HCT116 (cell line): ENCODE results near the gene DIPK1B. TPM values are rescaled to one million over a fixed set of nuclear protein-coding genes. Genes with fewer than 3 reads are reported as not detected.

Source experiments
- ATAC-seq: fragments of 200-7000 bp; cut with Tn5 transposase; 2 replicates; pipeline ENCODE4 v1.9.1; 2020; ENCODE audit warnings: mild to moderate bottlenecking, moderate library complexity
- BruUV-seq: library from RNA; stranded (reverse); fragments of 400-500 nt; replicated peaks from 2 replicates; lab custom pipeline; 2021; lab: Mats Ljungman, UMichigan
- CTCF ChIA-PET: fragments of 300-600 bp; sonication (Branson Sonifier 250); formaldehyde crosslinking; loops from one replicate; lab custom pipeline; 2021; ENCODE audit warnings: antibody characterized with exemption; lab: Charles Lee
- POLR2A ChIA-PET: fragments of 300-600, 350-600 bp; sonication (Branson Sonifier 250); formaldehyde crosslinking; loops from one replicate; lab custom pipeline; 2021; ENCODE audit warnings: antibody characterized with exemption; lab: Charles Lee
- RAD21 ChIA-PET, 2 experiments: fragments of 300-600 bp; sonication (Branson Sonifier 250); formaldehyde crosslinking; loops; one replicate each; lab custom pipeline; 2023; ENCODE audit warnings: low total read pairs in 2 of 2; ENCODE audit not compliant: uncharacterized antibody in 2 of 2, unreplicated experiment in 2 of 2, low non-redundant PET in 1 of 2; lab: Charles Lee
- DNase-seq: peaks from one replicate; pipeline ENCODE4 v3.0.0-alpha.2; 2010; ENCODE audit warnings: low read depth, low spot score
- H2AFZ ChIP-seq: fragments of 200-600 bp; shearing (Covaris generic), sonication (generic); 2 replicates; pipeline ENCODE4 v1.6.1; 2017; ENCODE audit warnings: low read depth, mixed run types, mixed read lengths, antibody characterized with exemption, low read length; ENCODE audit not compliant: poor library complexity, severe bottlenecking
- H3K27ac ChIP-seq: 2 replicates; pipeline ENCODE4 v1.5.1; 2012; ENCODE audit warnings: low read depth, low read length
- H3K27me3 ChIP-seq: fragments of 200-600 bp; sonication (generic); 2 replicates; pipeline ENCODE4 v1.6.1; 2016; ENCODE audit warnings: mixed run types, low read length, mixed read lengths; ENCODE audit not compliant: insufficient read depth
- H3K36me3 ChIP-seq, 2 experiments: fragments of 200-500 bp in 1 of 2; fragments of 200-600 bp in 1 of 2; sonication (Bioruptor generic) in 1 of 2; sonication (generic) in 1 of 2; 2 replicates each; pipeline versions ENCODE4 v1.5.1 to v1.6.1; 2014 to 2016; ENCODE audit warnings: low read length in 2 of 2, inconsistent platforms in 1 of 2, mixed read lengths in 1 of 2, mixed run types in 1 of 2; ENCODE audit not compliant: insufficient read depth in 2 of 2, control insufficient read depth in 1 of 2
- H3K4me1 ChIP-seq, 2 experiments: fragments of 200-600 bp in 1 of 2; sonication (generic) in 1 of 2; 2 replicates each; pipeline versions ENCODE4 v1.5.1 to v1.6.1; 2012 to 2017; ENCODE audit warnings: low read length in 2 of 2, inconsistent platforms in 1 of 2, mild to moderate bottlenecking in 1 of 2, mixed read lengths in 1 of 2, mixed run types in 1 of 2, moderate library complexity in 1 of 2; ENCODE audit not compliant: insufficient read depth in 2 of 2, control insufficient read depth in 1 of 2
- H3K4me2 ChIP-seq: fragments of 200-600 bp; sonication (generic); 2 replicates; pipeline ENCODE4 v1.6.1; 2017; ENCODE audit warnings: mixed run types, low read length, mixed read lengths
- H3K4me3 ChIP-seq, 2 experiments: fragments of 200-600 bp in 1 of 2; sonication (generic) in 1 of 2; replicated peaks in 1 of 2; 2 replicates each; pipeline ENCODE4 v1.5.1; 2011 to 2016; ENCODE audit warnings: low read length in 2 of 2, control low read depth in 1 of 2, low read depth in 1 of 2, mild to moderate bottlenecking in 1 of 2, mixed read lengths in 1 of 2, mixed run types in 1 of 2
- H3K79me2 ChIP-seq: fragments of 200-600 bp; sonication (generic); 2 replicates; pipeline ENCODE4 v1.6.1; 2017; ENCODE audit warnings: mild to moderate bottlenecking, mixed run types, low read length, moderate library complexity, mixed read lengths; ENCODE audit not compliant: insufficient read depth
- H3K9ac ChIP-seq: fragments of 200-600 bp; sonication (generic); 2 replicates; pipeline ENCODE4 v1.6.1; 2016; ENCODE audit warnings: low read length, mixed read lengths
- H3K9me2 ChIP-seq: fragments of 200-600 bp; sonication (generic), shearing (Covaris generic); 2 replicates; pipeline ENCODE4 v1.6.1; 2017; ENCODE audit warnings: mixed run types, mild to moderate bottlenecking, moderate library complexity; ENCODE audit not compliant: insufficient read depth
- H3K9me3 ChIP-seq, 2 experiments: fragments of 200-500 bp in 1 of 2; fragments of 200-600 bp in 1 of 2; sonication (Bioruptor generic) in 1 of 2; sonication (generic) in 1 of 2; 2 replicates each; pipeline ENCODE4 v1.6.1; 2014 to 2017; ENCODE audit warnings: low read length in 2 of 2, mixed read lengths in 2 of 2, inconsistent platforms in 1 of 2, low read depth in 1 of 2, mild to moderate bottlenecking in 1 of 2, mixed run types in 1 of 2, moderate library complexity in 1 of 2; ENCODE audit not compliant: control insufficient read depth in 1 of 2, insufficient read depth in 1 of 2
- H4K20me1 ChIP-seq: fragments of 200-600 bp; sonication (generic), shearing (Covaris generic); 2 replicates; pipeline ENCODE4 v1.6.1; 2017; ENCODE audit warnings: mixed run types, mild to moderate bottlenecking, moderate library complexity; ENCODE audit not compliant: insufficient read depth
- CEBPB ChIP-seq: IDR thresholded peaks from 2 replicates; pipeline ENCODE4 v1.6.1; 2012; ENCODE audit warnings: low read depth
- EGR1 ChIP-seq: IDR thresholded peaks from 2 replicates; pipeline ENCODE4 v1.6.1; 2012; ENCODE audit warnings: low read depth
- EZH2 ChIP-seq: fragments of 200-600 bp; sonication (generic); IDR thresholded peaks from 2 replicates; pipeline ENCODE4 v1.6.1; 2017; ENCODE audit warnings: antibody characterized with exemption, mixed run types
- JUND ChIP-seq: IDR thresholded peaks from 2 replicates; pipeline ENCODE4 v1.6.1; 2012
- POLR2A ChIP-seq: IDR thresholded peaks from 2 replicates; pipeline ENCODE4 v1.7.0; 2011; ENCODE audit warnings: borderline replicate concordance; ENCODE audit not compliant: insufficient read depth, insufficient read length; ENCODE audit errors: extremely low read depth
- POLR2AphosphoS5 ChIP-seq: IDR thresholded peaks from 2 replicates; pipeline ENCODE4 v1.6.1; 2011; ENCODE audit warnings: mild to moderate bottlenecking, low read depth, low read length, moderate library complexity
- SIN3A ChIP-seq: IDR thresholded peaks from 2 replicates; pipeline ENCODE4 v1.6.1; 2012; ENCODE audit warnings: low read depth
- SP1 ChIP-seq: IDR thresholded peaks from 2 replicates; pipeline ENCODE4 v1.6.1; 2012; ENCODE audit warnings: low read depth
- SRF ChIP-seq: IDR thresholded peaks from 2 replicates; pipeline ENCODE4 v1.6.1; 2012; ENCODE audit warnings: low read depth
- TCF7L2 ChIP-seq: IDR thresholded peaks from 2 replicates; pipeline ENCODE4 v1.7.0; 2011; ENCODE audit warnings: borderline replicate concordance, inconsistent platforms; ENCODE audit not compliant: insufficient read depth, insufficient read length; ENCODE audit errors: extremely low read depth
- YY1 ChIP-seq: IDR thresholded peaks from 2 replicates; pipeline ENCODE4 v1.6.1; 2011; ENCODE audit warnings: low read length, low read depth, moderate library complexity, mild to moderate bottlenecking; ENCODE audit not compliant: insufficient replicate concordance; ENCODE audit errors: extremely low read depth
- ZFX ChIP-seq: fragments of 450-650 bp; IDR thresholded peaks from 2 replicates; pipeline ENCODE4 v1.6.1; 2017
- ZNF274 ChIP-seq: fragments of 200-500 bp; sonication (Bioruptor generic); IDR thresholded peaks from 2 replicates; pipeline ENCODE4 v1.6.1; 2014; ENCODE audit warnings: mild to moderate bottlenecking, low read depth, low read length, inconsistent platforms
- intact Hi-C: fragments of 100-400 bp; cut with micrococcal nuclease; formaldehyde crosslinking; loops from 2 replicates; pipeline ENCODE4 v1.10.0; 2022
- total RNA-seq: library from RNA; stranded (reverse); gene quantifications from one replicate; pipeline ENCODE4 v1.2.1, GENCODE V29; 2021; ENCODE audit not compliant: unreplicated experiment
- TF ChIP-seq, protein P1 (sequence below): IDR thresholded peaks from 2 replicates; pipeline ENCODE4 v1.6.1; 2012
- TF ChIP-seq, protein P2 (sequence below): IDR thresholded peaks from 2 replicates; pipeline ENCODE4 v1.6.1; 2011; ENCODE audit warnings: mild to moderate bottlenecking, low read length, moderate library complexity; ENCODE audit not compliant: insufficient replicate concordance; ENCODE audit errors: extremely low read depth

DIPK1B gene
- total RNA-seq, 1 experiment from 2014 or later, result 15.6 TPM

DNA sequence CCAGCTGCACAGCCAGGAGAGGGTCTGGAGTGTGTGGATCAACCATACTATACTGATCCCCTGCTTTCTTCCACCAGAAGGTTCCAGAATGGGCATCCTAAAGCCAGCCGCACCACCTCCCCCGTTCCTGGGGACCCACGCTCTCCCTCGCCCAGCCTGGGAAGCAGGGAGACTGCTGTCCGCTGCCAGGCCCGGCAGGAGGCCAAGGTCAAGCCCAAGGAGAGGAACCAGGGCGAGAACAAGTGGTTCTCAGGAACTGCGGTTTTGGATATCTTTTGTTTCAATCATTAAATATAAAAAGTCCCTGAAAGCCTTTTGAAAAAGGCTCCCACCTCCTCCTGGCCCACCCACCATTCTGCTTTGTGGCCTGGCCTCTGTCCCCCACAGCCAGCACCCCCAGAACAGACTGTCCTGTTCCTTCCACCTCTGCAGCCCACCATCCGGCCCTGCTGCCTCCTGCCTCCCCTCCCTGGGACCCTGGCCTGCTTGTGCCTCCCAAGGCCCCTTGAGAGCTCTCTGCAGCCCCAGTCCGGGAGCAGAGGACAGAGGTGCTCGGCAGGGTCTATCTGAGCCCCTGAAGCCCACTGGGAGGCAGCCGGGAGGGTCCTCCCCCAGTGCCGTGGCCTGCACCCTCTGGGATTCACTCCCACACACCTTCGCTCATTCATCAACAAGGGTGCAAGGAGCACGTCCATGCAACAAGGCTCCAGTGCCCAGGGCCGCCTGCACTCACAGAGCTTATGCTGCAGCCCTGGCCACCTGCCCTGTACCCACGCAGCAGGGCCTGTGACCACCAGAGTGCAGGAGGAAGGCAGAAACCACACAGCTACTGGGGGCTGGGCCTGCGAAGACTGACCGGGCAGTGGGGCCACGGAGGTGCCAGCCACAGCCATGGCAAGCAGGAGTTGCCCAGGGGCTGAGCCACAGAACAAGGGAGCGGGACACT is 36.6 kb downstream of the DIPK1B start:
- DNase-seq (no peak), ATAC-seq (no peak)
- ChIA-PET POLR2A (no interaction called here), RAD21 (no interaction called here), CTCF (interaction anchor here (1.4 kb wide), 1 partner anchor 9 kb away, joined by 4 read pairs; the partner anchor contains the start of gene LCN8)
- Histone ChIP-seq H2AFZ (no peak overlapping the region), H3K79me2 (no peaks in the 10 kb centered on the region), H3K9ac (no peak overlapping the region), H4K20me1 (no peaks in the 10 kb centered on the region), H3K9me2 (no peaks in the 10 kb centered on the region), H3K27ac (no peak overlapping the region), H3K4me1 (no peaks in the 10 kb centered on the region), H3K4me3 (no peak overlapping the region), H3K27me3 (no peaks in the 10 kb centered on the region), H3K4me2 (no peak overlapping the region), H3K36me3 (no peaks in the 10 kb centered on the region), H3K9me3 (peaks cover 4 to 12% of the 10 kb centered on the region in 2 experiments; a peak in 3 of 4 replicates)
- no TSS peak for BruUV-seq
- intact Hi-C loops, result no loop called here
- no peak for TF ChIP-seq SIN3A
- no peak for TF ChIP-seq TCF7L2
- TF ChIP-seq POLR2A, result no peak
- TF ChIP-seq EZH2, result no peak

DNA sequence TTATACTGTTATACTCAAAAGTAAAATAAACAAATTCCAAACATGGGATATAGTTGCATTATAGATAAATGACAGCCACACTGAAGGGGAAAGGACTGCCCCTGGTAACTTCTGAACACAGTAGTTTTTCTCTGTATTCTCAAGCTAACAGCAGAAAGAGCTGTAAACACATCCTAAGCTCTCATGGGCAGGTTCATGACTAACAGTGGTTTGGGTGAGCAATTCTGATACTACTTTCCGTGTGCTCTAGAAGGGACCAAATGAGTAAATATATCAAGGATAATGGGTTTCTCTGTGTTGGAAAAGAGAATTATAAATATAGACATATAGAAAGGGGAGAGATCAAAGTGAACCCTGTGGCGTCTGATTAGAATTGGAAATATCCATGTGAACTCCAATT is 38.2 kb downstream of the DIPK1B start:
- no peak overlapping the region for H3K4me3 ChIP-seq
- DNase-seq (no peak), ATAC-seq (no peak)
- no peak overlapping the region for H3K9ac ChIP-seq
- peaks cover 4 to 15% of the 10 kb centered on the region in 2 experiments; a peak in 3 of 4 replicates for H3K9me3 ChIP-seq
- POLR2A ChIA-PET, result no interaction called here
- intact Hi-C loops, result no loop called here
- no peaks in the 10 kb centered on the region for H3K9me2 ChIP-seq
- TF ChIP-seq TCF7L2 (no peak), ZFX (no peak), JUND (no peak), POLR2AphosphoS5 (no peak), CEBPB (no peak), YY1 (no peak), SP1 (no peak), SIN3A (no peak), POLR2A (no peak), ZNF274 (no peak), EGR1 (no peak), SRF (no peak)
- TF ChIP-seq, protein P1, sequence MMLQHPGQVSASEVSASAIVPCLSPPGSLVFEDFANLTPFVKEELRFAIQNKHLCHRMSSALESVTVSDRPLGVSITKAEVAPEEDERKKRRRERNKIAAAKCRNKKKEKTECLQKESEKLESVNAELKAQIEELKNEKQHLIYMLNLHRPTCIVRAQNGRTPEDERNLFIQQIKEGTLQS, result no peak
- TF ChIP-seq, protein P2, sequence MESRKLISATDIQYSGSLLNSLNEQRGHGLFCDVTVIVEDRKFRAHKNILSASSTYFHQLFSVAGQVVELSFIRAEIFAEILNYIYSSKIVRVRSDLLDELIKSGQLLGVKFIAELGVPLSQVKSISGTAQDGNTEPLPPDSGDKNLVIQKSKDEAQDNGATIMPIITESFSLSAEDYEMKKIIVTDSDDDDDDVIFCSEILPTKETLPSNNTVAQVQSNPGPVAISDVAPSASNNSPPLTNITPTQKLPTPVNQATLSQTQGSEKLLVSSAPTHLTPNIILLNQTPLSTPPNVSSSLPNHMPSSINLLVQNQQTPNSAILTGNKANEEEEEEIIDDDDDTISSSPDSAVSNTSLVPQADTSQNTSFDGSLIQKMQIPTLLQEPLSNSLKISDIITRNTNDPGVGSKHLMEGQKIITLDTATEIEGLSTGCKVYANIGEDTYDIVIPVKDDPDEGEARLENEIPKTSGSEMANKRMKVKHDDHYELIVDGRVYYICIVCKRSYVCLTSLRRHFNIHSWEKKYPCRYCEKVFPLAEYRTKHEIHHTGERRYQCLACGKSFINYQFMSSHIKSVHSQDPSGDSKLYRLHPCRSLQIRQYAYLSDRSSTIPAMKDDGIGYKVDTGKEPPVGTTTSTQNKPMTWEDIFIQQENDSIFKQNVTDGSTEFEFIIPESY, result no peak
- RAD21 ChIA-PET, result no interaction called here
- no peaks in the 10 kb centered on the region for H3K36me3 ChIP-seq
- BruUV-seq, result no TSS peak
- no peak overlapping the region for H3K4me2 ChIP-seq
- no peak overlapping the region for H2AFZ ChIP-seq
- no peaks in the 10 kb centered on the region for H4K20me1 ChIP-seq
- H3K79me2 ChIP-seq, result no peaks in the 10 kb centered on the region
- H3K27ac ChIP-seq, result no peak overlapping the region
- CTCF ChIA-PET, result no interaction called here
- no peaks in the 10 kb centered on the region for H3K4me1 ChIP-seq
- H3K27me3 ChIP-seq, result no peaks in the 10 kb centered on the region
